GM12801 (cell line): ENCODE results near the gene CELF2.

Source experiments
- TF ChIP-seq, protein P1 (sequence below): IDR thresholded peaks from one replicate; pipeline ENCODE4 v1.5.1; 2011; ENCODE audit warnings: control low read depth; ENCODE audit not compliant: insufficient read length; ENCODE audit errors: extremely low read depth

The CELF2 gene

DNA sequence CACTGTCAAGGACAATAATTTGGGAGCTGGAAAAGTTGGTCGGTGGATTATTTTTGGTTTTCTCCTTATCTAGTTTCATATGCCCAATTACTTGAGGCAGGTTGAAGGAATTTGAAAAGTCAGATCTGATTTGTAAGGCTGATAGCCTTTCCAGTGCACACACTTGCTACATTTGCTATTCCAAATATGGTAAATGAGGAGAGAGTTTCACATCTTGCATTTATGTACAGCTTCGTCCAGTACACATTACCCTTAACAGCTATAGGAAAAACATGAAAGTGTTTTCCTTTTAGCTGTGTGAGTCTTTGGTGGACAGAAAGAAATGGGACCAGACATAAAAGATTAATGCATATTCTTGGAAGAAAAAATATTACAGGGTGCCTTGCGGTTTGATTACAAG lies 201.8 kb downstream of the CELF2 start:
- TF ChIP-seq, protein P1, sequence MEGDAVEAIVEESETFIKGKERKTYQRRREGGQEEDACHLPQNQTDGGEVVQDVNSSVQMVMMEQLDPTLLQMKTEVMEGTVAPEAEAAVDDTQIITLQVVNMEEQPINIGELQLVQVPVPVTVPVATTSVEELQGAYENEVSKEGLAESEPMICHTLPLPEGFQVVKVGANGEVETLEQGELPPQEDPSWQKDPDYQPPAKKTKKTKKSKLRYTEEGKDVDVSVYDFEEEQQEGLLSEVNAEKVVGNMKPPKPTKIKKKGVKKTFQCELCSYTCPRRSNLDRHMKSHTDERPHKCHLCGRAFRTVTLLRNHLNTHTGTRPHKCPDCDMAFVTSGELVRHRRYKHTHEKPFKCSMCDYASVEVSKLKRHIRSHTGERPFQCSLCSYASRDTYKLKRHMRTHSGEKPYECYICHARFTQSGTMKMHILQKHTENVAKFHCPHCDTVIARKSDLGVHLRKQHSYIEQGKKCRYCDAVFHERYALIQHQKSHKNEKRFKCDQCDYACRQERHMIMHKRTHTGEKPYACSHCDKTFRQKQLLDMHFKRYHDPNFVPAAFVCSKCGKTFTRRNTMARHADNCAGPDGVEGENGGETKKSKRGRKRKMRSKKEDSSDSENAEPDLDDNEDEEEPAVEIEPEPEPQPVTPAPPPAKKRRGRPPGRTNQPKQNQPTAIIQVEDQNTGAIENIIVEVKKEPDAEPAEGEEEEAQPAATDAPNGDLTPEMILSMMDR: no peak

- TF ChIP-seq, protein P1: no peak
These were observed 205.4 kb downstream of the CELF2 start for GRCh38 chr10:11223081-11223480.

DNA sequence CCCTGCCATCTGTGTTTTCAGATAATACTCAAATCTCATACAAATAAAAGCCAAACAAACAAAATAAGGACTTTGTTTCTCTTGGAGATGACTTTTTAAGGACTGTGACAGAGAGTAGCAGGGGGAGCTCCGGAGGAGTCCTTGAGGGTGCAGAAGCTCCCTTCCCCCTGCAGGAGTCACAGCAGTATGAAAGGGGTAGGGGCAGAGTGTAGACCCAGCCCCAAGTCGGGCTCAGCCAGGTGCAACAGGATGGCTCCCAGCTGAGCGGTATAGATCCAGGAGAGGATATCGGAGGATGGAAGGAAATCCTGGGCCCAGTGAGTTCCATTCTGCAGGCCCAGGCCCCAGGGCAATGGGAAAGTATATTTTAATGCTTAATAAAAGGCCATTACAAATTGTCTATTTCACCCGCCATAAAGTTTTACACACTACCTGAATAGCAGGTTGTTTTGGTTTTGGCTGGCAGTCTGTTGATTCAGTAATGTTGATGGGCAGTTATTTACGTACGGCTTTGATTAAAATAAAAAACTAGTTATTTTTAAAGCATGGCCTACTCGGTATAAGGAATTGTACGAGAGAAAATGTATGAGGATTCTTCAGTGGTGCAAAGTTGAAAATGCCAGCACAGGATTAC lies 206.0 kb downstream of the CELF2 start:
- TF ChIP-seq, protein P1: no peak

DNA sequence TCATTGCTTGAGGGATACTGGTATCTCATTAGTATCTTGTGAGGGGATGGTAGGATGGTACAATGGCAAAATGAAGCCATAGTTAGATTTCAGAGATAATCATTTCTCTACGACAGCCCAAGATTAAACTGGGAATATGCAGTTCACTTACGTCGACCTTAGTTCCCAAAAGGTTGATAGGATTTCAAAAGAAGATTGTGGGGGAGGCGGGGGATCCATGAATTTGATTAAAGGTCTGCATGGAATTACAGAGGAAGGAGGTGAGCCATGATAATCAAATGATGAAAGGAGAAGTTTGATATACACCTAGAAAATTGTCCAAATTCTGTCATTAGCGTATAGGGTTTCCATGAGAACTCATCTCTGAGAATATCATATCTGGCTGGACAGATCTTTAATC lies 206.6 kb downstream of the CELF2 start:
- TF ChIP-seq, protein P1: no peak

DNA sequence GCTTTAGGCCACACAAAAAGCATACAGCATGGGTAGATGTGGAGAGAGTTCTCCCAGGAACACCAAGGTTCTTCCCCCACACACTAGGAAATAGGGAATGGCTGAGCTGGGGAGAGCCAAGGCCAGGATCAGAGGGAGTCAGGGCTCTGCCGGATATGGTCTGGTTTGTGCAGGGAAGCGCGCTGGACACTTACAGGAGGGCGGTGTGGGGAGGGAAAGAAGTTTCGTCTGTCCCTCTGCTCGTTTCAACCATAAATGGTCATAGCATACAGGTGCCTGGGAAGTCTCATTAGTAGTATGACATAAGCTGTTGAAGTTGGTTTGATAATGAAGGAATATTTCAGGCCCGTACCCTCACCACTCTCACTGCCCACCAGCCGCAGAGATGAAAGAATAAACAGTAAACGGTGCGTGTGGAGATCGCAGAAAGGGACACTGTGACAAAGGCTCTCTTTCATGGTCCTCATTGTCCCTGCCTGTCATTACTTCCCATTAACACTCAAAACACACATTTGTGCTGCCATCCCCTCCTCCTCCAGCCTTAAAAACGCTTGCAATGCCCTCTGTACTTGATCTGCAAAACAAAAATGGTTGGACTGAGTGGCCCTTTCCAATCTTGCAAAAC lies 207.2 kb downstream of the CELF2 start:
- TF ChIP-seq, protein P1: no peak

- TF ChIP-seq, protein P1: no peak
These were observed 208.3 kb downstream of the CELF2 start for GRCh38 chr10:11225935-11226334.

DNA sequence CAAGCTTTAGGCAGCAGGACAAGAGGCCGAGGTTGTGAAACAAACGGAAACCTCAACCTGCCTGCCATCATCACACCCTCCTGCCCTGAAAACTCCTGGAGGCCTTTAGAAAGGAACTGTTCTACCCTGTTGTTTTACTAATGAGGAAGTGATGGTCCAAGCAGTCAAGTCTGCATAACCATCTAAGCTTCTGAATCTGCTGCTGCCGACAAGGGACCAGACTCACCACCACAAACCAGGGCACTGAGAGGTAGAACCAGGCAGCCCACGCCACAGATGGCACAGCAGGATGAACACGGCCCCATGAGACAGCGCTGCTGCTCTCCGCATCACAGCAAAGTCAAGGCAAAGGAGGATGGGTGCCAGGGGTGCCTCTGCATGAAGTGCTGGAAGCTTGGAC lies 209.4 kb downstream of the CELF2 start:
- TF ChIP-seq, protein P1: no peak
